Type B pancreatic cell (in vitro differentiated cells): ENCODE results near the gene SYPL1. TPM values are rescaled to one million over a fixed set of nuclear protein-coding genes. Genes with fewer than 3 reads are reported as not detected.
A peak's percentile ranks its signal among the peaks of the same experiment; 100 is the strongest.

Source experiments
- DNase-seq: peaks from one replicate; pipeline ENCODE4 v3.0.0; 2021; ENCODE audit warnings: mixed read lengths; ENCODE audit not compliant: unreplicated experiment; ENCODE audit errors: extremely low spot score
- H3K27ac Mint-ChIP-seq: 2 replicates; pipeline ENCODE4 v1.8.0; 2021; ENCODE audit warnings: mild to moderate bottlenecking, mixed read lengths
- H3K27me3 Mint-ChIP-seq: 2 replicates; pipeline ENCODE4 v1.8.0; 2021; ENCODE audit warnings: mixed read lengths
- H3K36me3 Mint-ChIP-seq: 2 replicates; pipeline ENCODE4 v1.8.0; 2021; ENCODE audit warnings: mixed read lengths
- H3K4me1 Mint-ChIP-seq: one replicate; pipeline ENCODE4 v1.8.0; 2021; ENCODE audit warnings: mixed read lengths; ENCODE audit not compliant: unreplicated experiment
- H3K4me3 Mint-ChIP-seq: 2 replicates; pipeline ENCODE4 v1.8.0; 2021; ENCODE audit warnings: mild to moderate bottlenecking, mixed read lengths
- H3K9me3 Mint-ChIP-seq: 2 replicates; pipeline ENCODE4 v1.8.0; 2021; ENCODE audit warnings: mixed read lengths
- CTCF ChIP-seq: fragments of 200-600 bp; sonication (generic); conservative IDR thresholded peaks from 2 replicates; pipeline ENCODE4 v1.5.0; 2021; ENCODE audit warnings: antibody characterized with exemption, mild to moderate bottlenecking
- total RNA-seq: library from RNA; stranded (reverse); gene quantifications from 2 replicates; pipeline ENCODE4 v1.2.1, GENCODE V29; 2021; ENCODE audit warnings: low replicate concordance

SYPL1 gene
- total RNA-seq, 1 donor from 2014 or later = 59.0 TPM

GRCh38 chr7:106071356-106071998 lies 40.6 kb downstream of the SYPL1 start:
- DNase-seq = no peak
- Mint-ChIP-seq H3K27ac (peak overlapping the region; percentile 90), H3K4me1 (peaks cover 32% of the 10 kb centered on the region), H3K27me3 (peaks cover 3% of the 10 kb centered on the region), H3K4me3 (peak overlapping the region; percentile 57), H3K36me3 (no peaks in the 10 kb centered on the region), H3K9me3 (no peaks in the 10 kb centered on the region)
- no peak for TF ChIP-seq CTCF

GRCh38 chr7:106070567-106071254 lies 41.4 kb downstream of the SYPL1 start:
- Mint-ChIP-seq H3K27ac (no peak overlapping the region), H3K36me3 (no peaks in the 10 kb centered on the region), H3K27me3 (peaks cover 3% of the 10 kb centered on the region), H3K4me3 (no peak overlapping the region), H3K9me3 (no peaks in the 10 kb centered on the region), H3K4me1 (peaks cover 32% of the 10 kb centered on the region)
- no peak for TF ChIP-seq CTCF
- DNase-seq = no peak

GRCh38 chr7:106070201-106070551 lies 41.9 kb downstream of the SYPL1 start:
- peaks cover 3% of the 10 kb centered on the region for H3K27me3 Mint-ChIP-seq
- H3K4me3 Mint-ChIP-seq = no peak overlapping the region
- DNase-seq = no peak
- no peaks in the 10 kb centered on the region for H3K9me3 Mint-ChIP-seq
- H3K27ac Mint-ChIP-seq = no peak overlapping the region
- H3K4me1 Mint-ChIP-seq = peaks cover 37% of the 10 kb centered on the region
- no peak for TF ChIP-seq CTCF
- H3K36me3 Mint-ChIP-seq = no peaks in the 10 kb centered on the region

GRCh38 chr7:106069471-106070200 lies 42.5 kb downstream of the SYPL1 start:
- Mint-ChIP-seq H3K4me1 (peaks cover 43% of the 10 kb centered on the region), H3K4me3 (peak overlapping the region; percentile 37), H3K9me3 (no peaks in the 10 kb centered on the region), H3K27ac (peak overlapping the region; percentile 75), H3K36me3 (no peaks in the 10 kb centered on the region), H3K27me3 (peaks cover 3% of the 10 kb centered on the region)
- DNase-seq = no peak
- TF ChIP-seq CTCF = no peak

- Mint-ChIP-seq H3K9me3 (no peaks in the 10 kb centered on the region), H3K27me3 (peaks cover 3% of the 10 kb centered on the region), H3K36me3 (no peaks in the 10 kb centered on the region), H3K4me1 (peaks cover 48% of the 10 kb centered on the region), H3K27ac (peak overlapping the region; percentile 75), H3K4me3 (peak overlapping the region; percentile 26)
- DNase-seq = no peak
- TF ChIP-seq CTCF = no peak
These were observed 43.1 kb downstream of the SYPL1 start for GRCh38 chr7:106068986-106069385.
